ENCODE results near the gene PTPRN2. TPM values are rescaled to one million over a fixed set of nuclear protein-coding genes. Genes with fewer than 3 reads are reported as not detected.
A peak's percentile ranks its signal among the peaks of the same experiment; 100 is the strongest.

Gene PTPRN2
- polyA plus RNA-seq, 4 donors, result 7.3 to 11.4 (median 8.0) TPM

- no peak for DNase-seq (ENCODE audit: low read depth in 4 of 4, low spot score in 2 of 4)
These were observed 812.5 kb downstream of the PTPRN2 start for GRCh38 chr7:157775021-157775559.

GRCh38 chr7:157774495-157774894 is 813.1 kb downstream of the PTPRN2 start:
- DNase-seq (ENCODE audit: low read depth in 4 of 4, low spot score in 2 of 4), result no peak

- DNase-seq (ENCODE audit: low read depth in 4 of 4, low spot score in 2 of 4), result no peak
These were observed 814.3 kb downstream of the PTPRN2 start for GRCh38 chr7:157773361-157773760.

- no peak for DNase-seq (ENCODE audit: low read depth in 4 of 4, low spot score in 2 of 4)
These were observed 815.0 kb downstream of the PTPRN2 start for GRCh38 chr7:157772486-157773130.

GRCh38 chr7:157771689-157772088 is 815.9 kb downstream of the PTPRN2 start:
- DNase-seq (ENCODE audit: low read depth in 4 of 4, low spot score in 2 of 4), result no peak

GRCh38 chr7:157770716-157771320 is 816.8 kb downstream of the PTPRN2 start:
- DNase-seq (ENCODE audit: low read depth in 4 of 4, low spot score in 2 of 4), result no peak

- no peak for DNase-seq (ENCODE audit: low read depth in 4 of 4, low spot score in 2 of 4)
These were observed 818.0 kb downstream of the PTPRN2 start for GRCh38 chr7:157769526-157770215.

- DNase-seq (ENCODE audit: low read depth in 4 of 4, low spot score in 2 of 4), result peak in 2 of 4 donors; percentile 17 to 32
These were observed 818.5 kb downstream of the PTPRN2 start for GRCh38 chr7:157769086-157769485.

GRCh38 chr7:157768198-157768597 is 819.4 kb downstream of the PTPRN2 start:
- DNase-seq (ENCODE audit: low read depth in 4 of 4, low spot score in 2 of 4), result no peak

- DNase-seq (ENCODE audit: low read depth in 4 of 4, low spot score in 2 of 4), result no peak
These were observed 820.0 kb downstream of the PTPRN2 start for GRCh38 chr7:157767506-157768197.

GRCh38 chr7:157766098-157766497 is 821.5 kb downstream of the PTPRN2 start:
- DNase-seq (ENCODE audit: low read depth in 4 of 4, low spot score in 2 of 4), result no peak

- no peak for DNase-seq (ENCODE audit: low read depth in 4 of 4, low spot score in 2 of 4)
These were observed 822.6 kb downstream of the PTPRN2 start for GRCh38 chr7:157764946-157765537.

GRCh38 chr7:157764193-157764592 is 823.4 kb downstream of the PTPRN2 start:
- DNase-seq (ENCODE audit: low read depth in 4 of 4, low spot score in 2 of 4), result no peak

GRCh38 chr7:157763279-157764000 is 824.2 kb downstream of the PTPRN2 start:
- DNase-seq (ENCODE audit: low read depth in 4 of 4, low spot score in 2 of 4), result no peak

- DNase-seq (ENCODE audit: low read depth in 4 of 4, low spot score in 2 of 4), result no peak
These were observed 824.8 kb downstream of the PTPRN2 start for GRCh38 chr7:157762824-157763223.

GRCh38 chr7:157760004-157760730 is 827.5 kb downstream of the PTPRN2 start:
- no peak for DNase-seq (ENCODE audit: low read depth in 4 of 4, low spot score in 2 of 4)

- DNase-seq (ENCODE audit: low read depth in 4 of 4, low spot score in 2 of 4), result no peak
These were observed 828.3 kb downstream of the PTPRN2 start for GRCh38 chr7:157759246-157759805.

GRCh38 chr7:157758468-157759245 is 829.0 kb downstream of the PTPRN2 start:
- DNase-seq (ENCODE audit: low read depth in 4 of 4, low spot score in 2 of 4), result no peak

Measured in left renal cortex interstitium (tissue), 4 donors.